C4-2B (cell line): ENCODE measurements around the gene RASAL2.
"Not testable (repeated sequence)": the region's sequence is repeated elsewhere in the genome, so short reads cannot be mapped to it uniquely, and the experiment has no call there.

Experiments
- H3K27ac ChIP-seq: fragments of 450-650 bp; 2 replicates; pipeline ENCODE4 v1.5.1; 2017
- CTCF ChIP-seq: fragments of 450-650 bp; conservative IDR thresholded peaks from 2 replicates; pipeline ENCODE4 v1.5.1; 2017; ENCODE audit warnings: mild to moderate bottlenecking
- ZFX ChIP-seq: fragments of 450-650 bp; IDR thresholded peaks from 2 replicates; pipeline ENCODE4 v1.6.1; 2017

The RASAL2 gene

GRCh38 chr1:178500091-178500770, 406.3 kb downstream of the RASAL2 start:
- TF ChIP-seq ZFX = no peak
- no peak for TF ChIP-seq CTCF
- no peak overlapping the region for H3K27ac ChIP-seq

GRCh38 chr1:178500936-178501554, 407.1 kb downstream of the RASAL2 start:
- no peak for TF ChIP-seq ZFX
- no peak for TF ChIP-seq CTCF
- H3K27ac ChIP-seq = no peak overlapping the region

GRCh38 chr1:178501705-178502329, 407.9 kb downstream of the RASAL2 start:
- TF ChIP-seq CTCF = peak; percentile 97
- TF ChIP-seq ZFX = no peak
- H3K27ac ChIP-seq = no peak overlapping the region

- TF ChIP-seq CTCF = no peak
- no peak overlapping the region for H3K27ac ChIP-seq
Observed at GRCh38 chr1:178502330-178502714, 408.4 kb downstream of the RASAL2 start.

- TF ChIP-seq CTCF = no peak
- TF ChIP-seq ZFX = no peak
- no peak overlapping the region for H3K27ac ChIP-seq
Observed at GRCh38 chr1:178502856-178503255, 409.0 kb downstream of the RASAL2 start.

GRCh38 chr1:178503316-178503715, 409.4 kb downstream of the RASAL2 start:
- H3K27ac ChIP-seq = not testable (repeated sequence)

GRCh38 chr1:178503849-178504248, 409.9 kb downstream of the RASAL2 start:
- H3K27ac ChIP-seq = no peak overlapping the region
- TF ChIP-seq ZFX = no peak
- TF ChIP-seq CTCF = no peak
